Cardiac fibroblast (primary cell): ENCODE data around the gene LGI4.
"Not testable (repeated sequence)": the region's sequence is repeated elsewhere in the genome, so short reads cannot be mapped to it uniquely, and the experiment has no call there.

Source experiments
- DNase-seq, 2 donors: peaks; one replicate each; pipeline versions ENCODE4 v3.0.0 to v3.0.0-alpha.2; 2010; ENCODE audit warnings: low read depth in 2 of 2
- H3K4me3 ChIP-seq, 2 donors: replicated peaks in 1 of 2; 1 replicate in 1 of 2; 2 replicates in 1 of 2; pipeline ENCODE4 v1.5.1; 2011; ENCODE audit warnings: low read depth in 2 of 2, low read length in 2 of 2, mild to moderate bottlenecking in 2 of 2, moderate library complexity in 1 of 2
- TF ChIP-seq, protein P1 (sequence below): IDR thresholded peaks from one replicate; pipeline ENCODE4 v1.5.1; 2011; ENCODE audit warnings: low read depth, mild to moderate bottlenecking, low read length, inconsistent platforms

The LGI4 gene

DNA sequence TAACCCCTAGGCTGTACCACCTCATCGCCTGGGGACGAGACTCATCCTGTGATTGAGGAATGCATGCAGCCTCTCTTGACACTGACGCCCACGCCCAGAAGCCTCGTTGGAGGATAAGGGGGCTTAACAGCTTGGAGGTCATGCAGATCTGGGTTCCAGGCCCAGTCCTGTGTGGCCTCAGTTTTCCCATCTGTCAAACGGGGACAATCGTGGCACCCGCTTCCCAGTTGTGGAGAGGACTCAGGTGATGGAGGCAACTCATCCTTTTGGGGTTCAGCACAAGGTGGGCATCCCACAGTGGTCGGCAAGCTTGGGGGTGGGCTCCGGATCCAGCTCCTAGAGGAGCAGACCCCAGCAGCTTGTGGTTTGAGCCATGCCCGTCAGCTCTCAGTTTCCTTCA lies 1.4 kb upstream of the LGI4 start:
- TF ChIP-seq, protein P1, sequence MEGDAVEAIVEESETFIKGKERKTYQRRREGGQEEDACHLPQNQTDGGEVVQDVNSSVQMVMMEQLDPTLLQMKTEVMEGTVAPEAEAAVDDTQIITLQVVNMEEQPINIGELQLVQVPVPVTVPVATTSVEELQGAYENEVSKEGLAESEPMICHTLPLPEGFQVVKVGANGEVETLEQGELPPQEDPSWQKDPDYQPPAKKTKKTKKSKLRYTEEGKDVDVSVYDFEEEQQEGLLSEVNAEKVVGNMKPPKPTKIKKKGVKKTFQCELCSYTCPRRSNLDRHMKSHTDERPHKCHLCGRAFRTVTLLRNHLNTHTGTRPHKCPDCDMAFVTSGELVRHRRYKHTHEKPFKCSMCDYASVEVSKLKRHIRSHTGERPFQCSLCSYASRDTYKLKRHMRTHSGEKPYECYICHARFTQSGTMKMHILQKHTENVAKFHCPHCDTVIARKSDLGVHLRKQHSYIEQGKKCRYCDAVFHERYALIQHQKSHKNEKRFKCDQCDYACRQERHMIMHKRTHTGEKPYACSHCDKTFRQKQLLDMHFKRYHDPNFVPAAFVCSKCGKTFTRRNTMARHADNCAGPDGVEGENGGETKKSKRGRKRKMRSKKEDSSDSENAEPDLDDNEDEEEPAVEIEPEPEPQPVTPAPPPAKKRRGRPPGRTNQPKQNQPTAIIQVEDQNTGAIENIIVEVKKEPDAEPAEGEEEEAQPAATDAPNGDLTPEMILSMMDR, result no peak
- H3K4me3 ChIP-seq, result no peak overlapping the region
- DNase-seq, result no peak

DNA sequence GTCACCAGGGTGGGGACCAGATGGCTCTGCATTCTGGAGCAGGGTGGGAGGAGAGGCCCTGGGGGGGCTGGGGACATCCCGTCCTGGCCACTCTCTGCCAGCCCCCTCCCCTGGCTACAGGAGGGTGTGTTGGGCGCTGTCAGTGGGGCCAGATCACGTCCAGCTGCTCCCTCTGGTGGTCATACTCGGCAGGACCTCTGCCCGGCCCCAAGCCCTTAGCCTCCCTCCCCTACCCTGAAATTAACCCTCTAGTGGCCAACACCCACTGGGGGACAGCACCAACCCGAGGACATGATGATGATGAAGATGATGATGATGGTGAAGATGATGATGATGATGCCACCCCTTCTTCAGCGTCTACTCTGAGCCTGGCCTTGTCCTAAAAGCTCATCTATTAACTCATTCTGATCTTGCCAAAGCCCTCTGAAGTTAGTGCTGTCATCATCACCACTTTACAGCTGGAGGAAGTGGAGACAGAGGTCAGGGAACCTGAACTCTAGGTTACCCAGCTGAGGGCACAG lies 590 bp upstream of the LGI4 start:
- DNase-seq, result peak; percentile 69 to 74
- TF ChIP-seq, protein P1, result peak; percentile 89

DNA sequence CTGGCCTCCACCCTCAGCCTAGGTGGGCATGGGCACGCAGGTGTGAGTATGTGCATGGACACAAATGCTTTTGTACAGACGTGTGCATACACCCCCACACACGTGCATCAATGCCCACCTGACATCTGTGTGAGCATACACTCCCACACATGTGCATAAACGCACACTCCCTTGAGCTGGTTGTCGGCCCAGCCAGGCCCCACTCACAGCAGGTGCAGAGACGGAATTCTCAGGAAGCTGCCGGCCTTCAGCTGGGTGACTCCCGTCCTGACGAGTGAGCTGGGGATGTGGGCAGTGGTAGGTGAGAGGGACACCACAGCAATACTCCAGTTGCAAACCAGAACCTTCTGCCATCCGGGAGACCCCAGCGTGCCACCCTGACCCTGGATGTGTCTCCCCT lies 1.0 kb downstream of the LGI4 start:
- no peak overlapping the region for H3K4me3 ChIP-seq
- TF ChIP-seq, protein P1, result no peak
- DNase-seq, result no peak

More for the DNA sequence above, 590 bp upstream of the LGI4 start:
- no peak overlapping the region for H3K4me3 ChIP-seq

DNA sequence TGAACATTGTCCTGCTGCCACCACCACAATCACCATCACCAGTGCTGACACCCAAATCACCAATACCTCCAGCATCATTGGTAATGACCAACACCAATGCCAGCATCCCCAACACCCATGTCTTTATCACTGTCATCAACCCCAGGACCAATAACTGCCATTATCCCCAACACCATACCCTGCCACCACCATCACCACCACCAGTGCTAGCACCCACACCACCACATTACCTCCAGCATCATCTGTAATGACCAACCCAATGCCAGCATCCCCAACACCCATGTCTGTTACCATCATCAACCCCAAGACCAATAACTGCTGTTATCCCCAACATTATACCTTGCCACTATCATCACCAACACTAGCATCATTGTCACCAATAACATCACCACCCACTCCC lies 2.6 kb downstream of the LGI4 start:
- TF ChIP-seq, protein P1, result no peak
- no peak for DNase-seq
- no peak overlapping the region for H3K4me3 ChIP-seq

DNA sequence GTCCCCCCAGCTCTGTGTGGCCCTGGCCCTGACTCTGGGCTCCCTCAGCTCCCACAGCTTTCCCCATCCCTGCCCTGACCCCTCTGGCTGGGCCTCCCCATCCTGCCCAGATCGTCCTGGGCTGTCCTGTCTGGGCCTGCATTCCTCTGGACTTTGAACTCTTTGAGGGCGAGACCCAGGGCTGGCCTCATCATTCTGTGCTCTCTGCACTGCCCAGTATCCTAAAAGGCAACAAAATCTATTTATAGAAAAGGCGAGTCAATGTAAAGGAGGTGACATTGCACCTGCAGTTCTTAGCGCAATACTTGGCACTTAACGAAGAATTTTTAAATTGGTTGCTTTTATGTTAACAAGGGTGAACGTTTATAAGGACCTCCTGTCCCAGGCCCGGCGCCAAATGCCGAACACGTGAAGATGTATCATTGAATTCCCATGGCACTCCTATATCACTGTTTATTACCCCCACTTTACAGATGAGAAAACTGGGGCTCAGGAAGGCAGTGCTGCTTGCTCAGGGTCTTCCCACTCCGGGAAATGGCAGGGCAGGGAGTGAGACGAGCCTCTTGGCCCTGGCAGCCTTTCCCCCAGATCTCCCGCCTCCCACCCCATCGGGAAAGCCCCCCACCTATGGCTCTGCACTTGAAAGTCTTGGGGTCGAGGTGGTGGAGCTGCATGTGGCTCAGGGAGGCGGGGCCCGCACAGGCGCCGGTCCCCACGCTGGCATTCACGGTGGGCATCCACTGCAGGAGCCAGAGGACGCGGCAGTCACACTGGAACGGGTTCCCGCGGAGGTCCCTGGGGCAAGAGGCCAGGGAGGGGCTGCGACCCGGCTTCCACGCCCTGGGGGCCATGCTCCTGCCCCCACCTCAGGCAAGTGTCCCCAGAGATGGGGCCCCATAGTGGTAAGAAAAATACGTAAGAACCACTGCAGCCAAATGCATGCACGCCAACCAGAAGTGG lies 3.8 kb downstream of the LGI4 start:
- TF ChIP-seq, protein P1, result no peak

DNA sequence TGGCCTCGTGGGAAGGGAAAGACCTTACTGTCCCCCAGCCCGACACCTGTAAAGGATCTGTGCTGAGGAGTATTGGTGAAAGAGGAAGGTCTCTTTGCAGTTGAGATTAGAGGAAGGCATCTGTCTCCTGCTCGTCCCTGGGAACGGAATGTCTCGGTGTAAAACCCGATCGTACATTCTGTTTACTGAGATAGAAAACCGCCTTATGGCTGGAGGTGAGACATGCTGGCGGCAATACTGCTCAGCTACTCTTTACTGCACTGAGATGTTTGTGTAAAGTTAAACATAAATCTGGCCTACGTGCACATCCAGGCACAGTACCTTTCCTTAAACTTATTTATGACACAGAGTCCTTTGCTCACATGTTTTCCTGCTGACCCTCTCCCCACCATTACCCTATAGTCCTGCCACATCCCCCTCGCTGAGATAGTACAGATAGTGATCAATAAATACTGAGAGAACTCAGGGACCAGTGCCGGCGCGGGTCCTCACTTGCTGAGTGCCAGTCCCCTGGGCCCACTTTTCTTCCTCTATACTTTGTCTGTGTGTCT lies 5.1 kb downstream of the LGI4 start:
- DNase-seq, H3K4me3 ChIP-seq: not testable (repeated sequence)

More for the DNA sequence above, 3.8 kb downstream of the LGI4 start:
- DNase-seq, result no peak
- H3K4me3 ChIP-seq, result no peak overlapping the region

DNA sequence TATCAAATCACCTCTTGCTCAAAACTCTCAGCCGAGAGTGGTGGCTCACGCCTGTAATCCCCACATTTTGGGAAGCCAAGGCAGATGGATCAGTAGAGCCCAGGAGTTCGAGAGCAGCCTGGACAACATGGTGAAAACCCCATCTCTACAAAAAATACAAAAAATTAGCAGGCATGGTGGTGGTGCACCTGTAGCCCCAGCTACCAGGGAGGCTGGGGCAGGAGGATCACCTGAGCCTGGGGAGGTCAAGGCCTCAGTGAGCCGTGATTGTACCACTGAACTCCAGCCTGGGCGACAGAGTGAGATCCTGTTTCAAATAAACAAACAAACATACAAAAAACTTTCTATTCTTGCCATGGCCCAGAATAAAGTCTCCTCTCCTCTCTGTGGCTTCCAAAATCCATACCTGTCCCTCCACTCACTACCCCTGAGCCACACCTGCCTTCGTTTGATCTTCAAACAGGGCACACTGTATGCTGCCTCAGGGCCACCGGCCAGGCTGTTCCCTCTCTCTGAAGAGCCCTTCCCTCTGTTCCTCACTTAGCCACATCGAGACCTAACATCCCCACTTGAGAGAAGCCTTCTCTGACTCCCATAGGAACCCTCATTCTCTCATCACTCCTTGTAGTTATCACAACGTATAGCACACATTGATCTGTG lies 6.3 kb downstream of the LGI4 start:
- TF ChIP-seq, protein P1, result no peak
- DNase-seq, result no peak

More for the DNA sequence above, 6.3 kb downstream of the LGI4 start:
- no peak overlapping the region for H3K4me3 ChIP-seq
